OCI-M2 (cell line): ENCODE measurements around the gene KCNT1.

Source experiments
- DNase-seq: peaks from one replicate; lab custom pipeline; 2025; ENCODE audit not compliant: unreplicated experiment; lab: John Stamatoyannopoulos, UW

The KCNT1 gene

DNA sequence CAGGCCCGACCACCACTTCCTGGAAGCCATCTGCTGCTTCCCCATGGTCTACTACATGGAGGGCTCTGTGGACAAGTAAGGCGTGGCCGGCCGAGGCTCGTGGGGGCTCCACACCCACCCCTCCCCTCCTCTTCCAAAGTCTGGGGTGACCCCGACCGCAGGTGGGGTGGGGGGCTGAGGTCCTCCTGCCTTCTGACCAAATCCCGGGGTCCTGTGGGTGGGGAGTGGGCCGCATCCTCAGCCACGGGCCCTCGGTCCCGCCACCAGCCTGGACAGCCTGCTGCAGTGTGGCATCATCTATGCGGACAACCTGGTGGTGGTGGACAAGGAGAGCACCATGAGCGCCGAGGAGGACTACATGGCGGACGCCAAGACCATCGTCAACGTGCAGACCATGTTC is 76.4 kb downstream of the KCNT1 start:
- DNase-seq: no peak

DNA sequence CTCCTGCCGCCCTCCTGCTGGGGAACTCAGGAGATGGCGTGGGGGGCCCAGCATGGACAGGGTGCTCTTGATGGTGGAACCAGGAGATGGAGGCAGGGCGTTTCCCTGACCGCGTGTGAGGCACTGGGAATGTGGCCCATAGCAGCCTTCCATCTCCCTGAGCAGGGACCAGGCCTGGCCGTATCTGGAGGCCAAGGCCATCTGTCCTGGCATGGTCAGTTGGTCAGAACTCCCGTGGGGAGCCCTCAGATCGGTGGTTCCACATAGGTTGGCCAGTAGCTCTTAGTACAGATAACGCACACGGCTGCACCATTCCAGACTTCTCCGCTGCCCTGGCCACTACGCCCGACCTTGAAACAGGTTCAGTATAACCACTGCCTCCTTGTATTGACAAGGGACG is 77.6 kb downstream of the KCNT1 start:
- no peak for DNase-seq

- DNase-seq: no peak
Observed at GRCh38 chr9:135780086-135780485, 78.1 kb downstream of the KCNT1 start.

DNA sequence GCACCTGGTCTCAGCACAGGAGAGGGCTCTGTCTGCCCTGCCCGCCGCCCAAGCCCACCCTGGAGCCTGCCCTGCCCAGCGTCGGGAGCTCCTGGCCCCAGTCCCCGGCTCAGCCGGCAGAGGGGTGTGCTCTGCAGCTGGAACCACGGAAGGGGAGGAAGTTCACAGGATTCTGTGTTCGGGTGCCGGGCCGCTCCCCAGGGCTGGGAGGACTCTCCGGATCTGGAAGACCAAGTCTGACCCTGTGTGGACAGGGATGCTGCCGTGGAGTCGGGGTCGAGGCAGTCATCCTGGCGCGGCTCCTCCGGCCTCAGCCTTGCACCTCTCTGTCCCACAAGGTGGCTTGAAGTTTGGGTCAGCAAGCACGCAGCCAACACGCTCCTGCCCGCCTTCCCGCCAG is 78.6 kb downstream of the KCNT1 start:
- DNase-seq: no peak

- DNase-seq: no peak
Observed at GRCh38 chr9:135782946-135783345, 81.0 kb downstream of the KCNT1 start.

- no peak for DNase-seq
Observed at GRCh38 chr9:135783540-135784245, 81.7 kb downstream of the KCNT1 start.

DNA sequence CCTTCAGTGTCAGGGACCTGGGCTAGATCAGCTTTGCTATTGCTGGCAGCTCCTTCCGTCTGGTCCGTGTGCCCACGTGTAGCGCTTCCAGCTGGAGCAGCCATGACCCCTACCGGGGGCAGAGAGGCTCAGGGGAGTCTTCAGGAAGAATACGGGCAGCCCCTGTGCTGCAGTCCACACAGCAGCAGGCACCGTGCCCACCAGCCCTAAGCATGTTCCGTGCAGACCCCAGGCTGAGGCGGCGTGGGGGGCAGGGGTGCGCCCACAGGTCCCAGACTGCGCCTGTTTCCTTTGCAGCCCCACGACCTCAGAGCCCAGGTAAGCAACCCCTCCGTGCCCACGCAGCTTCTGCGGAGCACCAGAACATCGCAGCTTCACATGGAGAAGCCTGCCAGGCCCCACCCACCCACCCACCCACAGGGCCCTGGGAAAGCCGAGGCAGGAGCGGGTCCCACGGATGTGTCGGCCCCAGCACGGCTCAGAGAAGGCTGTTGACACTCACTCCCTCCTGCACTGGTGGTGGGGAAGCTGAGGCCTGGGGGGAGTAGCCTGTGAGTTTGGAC is 83.1 kb downstream of the KCNT1 start:
- no peak for DNase-seq

GRCh38 chr9:135786146-135786690 is 84.2 kb downstream of the KCNT1 start:
- no peak for DNase-seq

GRCh38 chr9:135787317-135787716 is 85.3 kb downstream of the KCNT1 start:
- no peak for DNase-seq

DNA sequence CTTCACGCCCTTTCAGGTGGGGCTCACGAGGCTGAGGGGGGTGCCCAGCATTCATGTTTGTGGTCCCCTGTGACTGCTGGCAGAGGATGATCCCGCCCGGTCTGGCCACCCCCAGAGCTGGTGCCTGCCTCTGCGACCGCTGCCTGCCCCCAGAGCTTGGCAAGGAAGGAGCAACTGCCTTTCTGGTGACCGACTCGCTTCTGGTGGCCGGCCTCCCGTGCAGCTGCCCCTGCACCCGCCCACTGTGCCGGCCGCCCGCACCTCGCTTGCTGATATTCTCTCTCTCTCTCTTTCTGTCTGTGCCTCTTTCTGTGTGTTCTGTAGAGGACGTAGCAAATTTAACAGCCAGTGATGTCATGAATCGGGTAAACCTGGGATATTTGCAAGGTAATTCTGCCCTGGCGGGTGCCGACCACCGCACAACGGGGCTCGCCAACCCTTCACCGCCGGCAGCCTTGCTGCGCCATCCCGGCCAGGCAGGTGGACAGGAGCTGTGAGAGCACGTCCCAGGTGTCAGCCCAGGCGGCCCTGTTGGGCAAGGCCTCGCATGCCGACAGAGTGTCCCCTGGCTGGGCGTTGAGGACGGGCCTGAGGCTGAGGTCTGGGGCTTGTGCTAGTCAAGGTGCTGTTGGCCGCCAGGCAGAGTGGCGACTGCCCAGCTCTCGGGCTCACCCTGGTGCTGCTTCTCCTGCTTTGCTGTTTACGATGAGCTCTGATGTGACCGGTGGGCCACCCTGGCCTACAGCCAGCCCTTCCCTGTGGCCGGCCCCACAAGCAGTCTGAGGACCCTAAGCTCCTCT is 86.0 kb downstream of the KCNT1 start:
- no peak for DNase-seq

- no peak for DNase-seq
Observed at GRCh38 chr9:135788576-135789300, 86.8 kb downstream of the KCNT1 start.

GRCh38 chr9:135789838-135790291 is 87.9 kb downstream of the KCNT1 start:
- DNase-seq: no peak

DNA sequence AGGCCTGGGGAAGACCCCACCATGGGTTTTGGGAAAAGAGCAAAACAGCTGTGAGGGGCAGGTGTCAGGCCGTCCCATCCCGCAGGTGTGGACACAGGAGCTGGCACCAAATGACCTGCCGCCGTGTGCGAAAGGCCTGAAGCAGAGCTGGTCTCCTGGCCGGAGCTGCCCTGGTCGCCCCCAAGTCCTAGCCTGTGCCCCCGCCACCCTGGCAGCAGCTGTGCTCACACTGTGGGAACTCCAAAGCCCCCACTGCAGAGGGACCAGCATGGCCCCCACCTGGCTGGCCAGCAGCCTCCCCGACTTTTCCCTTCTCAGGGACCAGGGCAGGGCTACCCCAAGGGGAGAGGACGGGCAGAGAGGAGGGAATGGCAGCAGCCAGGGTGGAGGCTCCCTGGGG is 88.4 kb downstream of the KCNT1 start:
- DNase-seq: no peak

DNA sequence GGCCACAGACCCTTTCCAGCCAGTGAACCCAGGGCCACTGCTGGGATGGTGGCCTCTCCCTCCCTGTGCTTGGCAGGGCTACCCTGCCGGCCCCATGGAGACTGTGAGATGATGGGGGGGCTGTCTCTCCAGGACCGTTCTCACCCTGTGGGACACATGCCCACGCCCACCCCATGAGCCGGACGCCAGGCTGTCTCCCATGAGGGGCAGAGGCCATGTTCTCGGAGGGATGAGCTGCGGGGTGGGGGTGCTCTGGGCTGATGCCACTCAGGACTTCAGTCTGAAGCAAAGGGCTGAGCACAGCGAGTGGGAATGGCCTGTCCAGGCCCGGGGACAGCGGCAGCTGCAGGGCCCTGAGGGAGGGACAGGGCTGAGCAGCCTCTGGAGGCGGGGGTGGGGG is 88.9 kb downstream of the KCNT1 start:
- no peak for DNase-seq

- DNase-seq: no peak
Observed at GRCh38 chr9:135791431-135792267, 89.7 kb downstream of the KCNT1 start.

- no peak for DNase-seq
Observed at GRCh38 chr9:135792268-135793128, 90.5 kb downstream of the KCNT1 start.

- DNase-seq: no peak
Observed at GRCh38 chr9:135793221-135794056, 91.5 kb downstream of the KCNT1 start.

DNA sequence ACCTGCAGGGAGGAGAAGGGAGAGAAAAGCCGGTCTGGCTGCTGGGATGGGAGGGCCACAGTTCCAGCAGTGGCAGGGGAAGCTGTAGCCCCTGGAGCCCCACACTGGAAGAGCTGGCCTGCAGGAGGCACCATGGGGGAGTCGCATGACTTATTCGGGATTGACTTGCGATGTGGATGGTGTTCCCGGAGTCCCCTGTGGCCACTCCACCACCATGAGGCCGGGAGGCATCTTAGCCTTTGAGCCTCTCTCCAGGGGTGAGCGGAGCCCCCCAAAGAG is 92.0 kb downstream of the KCNT1 start:
- DNase-seq: no peak
